ENCODE measurements around the gene ADNP. TPM values are rescaled to one million over a fixed set of nuclear protein-coding genes. Genes with fewer than 3 reads are reported as not detected.

Gene ADNP
- total and polyA plus RNA-seq, 2 experiments from 2014 or later, result 95.0 to 106 TPM

DNA sequence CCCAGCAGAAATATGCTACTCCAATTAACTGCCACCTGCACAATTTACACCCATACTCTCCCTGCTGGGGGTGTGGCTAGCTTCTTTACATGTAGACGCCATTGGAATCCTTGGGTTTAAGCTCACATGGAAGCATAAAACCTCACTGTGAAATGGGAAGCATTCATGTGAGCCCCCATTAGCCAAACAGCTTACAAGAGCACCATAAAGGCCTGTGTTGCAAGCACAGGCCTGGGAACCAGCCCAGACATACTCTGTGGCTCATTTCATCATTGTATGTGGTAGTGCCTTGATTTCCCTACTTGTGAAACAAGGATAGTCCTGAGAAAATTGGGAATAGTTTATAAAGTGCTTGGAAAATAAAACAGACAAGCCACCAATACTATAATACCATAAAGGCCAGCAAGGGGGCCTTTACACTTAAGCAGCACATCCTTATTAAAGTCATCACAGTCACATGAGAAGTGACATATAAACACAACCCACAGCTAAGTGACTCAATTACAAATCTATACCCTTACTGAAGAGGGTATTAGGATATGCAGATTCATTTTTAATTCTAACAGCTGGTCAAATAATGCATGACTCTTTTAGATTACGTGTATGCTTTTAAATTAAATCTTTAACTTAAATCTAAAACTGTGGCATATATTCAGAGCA is 6.8 kb downstream of the ADNP start:
- Histone ChIP-seq H3K4me2 (no peak overlapping the region), H3K27ac (ENCODE audit: low read depth) (0 out of 2 replicates have a peak overlapping the region, but pooled peaks have one; percentile 29), H4K20me1 (replicated peaks; ENCODE audit: insufficient read depth) (peaks cover 93% of the 10 kb centered on the region), H3K27me3 (ENCODE audit: insufficient read depth) (no peaks in the 10 kb centered on the region), H3K9me2 (ENCODE audit: insufficient read depth) (no peaks in the 10 kb centered on the region), H3K36me3 (ENCODE audit: insufficient read depth) (peaks cover 13% of the 10 kb centered on the region; the same call in 1 of the 2 replicates), H3K79me2 (replicated peaks; ENCODE audit: insufficient read depth) (peaks cover 100% of the 10 kb centered on the region), H3K4me1 (ENCODE audit: insufficient read depth) (peaks cover 58% of the 10 kb centered on the region), H3F3A (replicated peaks; ENCODE audit: low read depth) (0 out of 2 replicates have a peak, but pooled peaks cover 4% of the 10 kb centered on the region), H2AFZ (no peak overlapping the region), H3K4me3 (no peak overlapping the region)
- Mint-ChIP-seq H3K27me3 (ENCODE audit: insufficient read depth, low read depth, poor library complexity) (peaks cover 7% of the 10 kb centered on the region), H3K36me3 (ENCODE audit: low read depth) (peaks cover 73% of the 10 kb centered on the region), H3K4me3 (no peak overlapping the region), H3K27ac (no peak overlapping the region), H3K4me1 (peaks cover 72% of the 10 kb centered on the region), H3K9me3 (peaks cover under 1% of the 10 kb centered on the region; the same call in 2 of the 3 replicates)
- ATAC-seq (no peak), DNase-seq (ENCODE audit: low spot score) (no peak)
- TF ChIP-seq CREB1 (CRISPR knock-in tag; IDR thresholded peaks at IDR 0.05; ENCODE audit: low read depth), result no peak
- no peak for TF ChIP-seq JUNB (IDR thresholded peaks at IDR 0.05; ENCODE audit: unreplicated experiment)
- TF ChIP-seq, protein P1, sequence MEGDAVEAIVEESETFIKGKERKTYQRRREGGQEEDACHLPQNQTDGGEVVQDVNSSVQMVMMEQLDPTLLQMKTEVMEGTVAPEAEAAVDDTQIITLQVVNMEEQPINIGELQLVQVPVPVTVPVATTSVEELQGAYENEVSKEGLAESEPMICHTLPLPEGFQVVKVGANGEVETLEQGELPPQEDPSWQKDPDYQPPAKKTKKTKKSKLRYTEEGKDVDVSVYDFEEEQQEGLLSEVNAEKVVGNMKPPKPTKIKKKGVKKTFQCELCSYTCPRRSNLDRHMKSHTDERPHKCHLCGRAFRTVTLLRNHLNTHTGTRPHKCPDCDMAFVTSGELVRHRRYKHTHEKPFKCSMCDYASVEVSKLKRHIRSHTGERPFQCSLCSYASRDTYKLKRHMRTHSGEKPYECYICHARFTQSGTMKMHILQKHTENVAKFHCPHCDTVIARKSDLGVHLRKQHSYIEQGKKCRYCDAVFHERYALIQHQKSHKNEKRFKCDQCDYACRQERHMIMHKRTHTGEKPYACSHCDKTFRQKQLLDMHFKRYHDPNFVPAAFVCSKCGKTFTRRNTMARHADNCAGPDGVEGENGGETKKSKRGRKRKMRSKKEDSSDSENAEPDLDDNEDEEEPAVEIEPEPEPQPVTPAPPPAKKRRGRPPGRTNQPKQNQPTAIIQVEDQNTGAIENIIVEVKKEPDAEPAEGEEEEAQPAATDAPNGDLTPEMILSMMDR (conservative IDR thresholded peaks at IDR 0.05; ENCODE audit: low read depth in 2 of 2), result no peak
- no peak for TF ChIP-seq ZNF114 (CRISPR knock-in tag; IDR thresholded peaks at IDR 0.05)
- TF ChIP-seq, protein P2, sequence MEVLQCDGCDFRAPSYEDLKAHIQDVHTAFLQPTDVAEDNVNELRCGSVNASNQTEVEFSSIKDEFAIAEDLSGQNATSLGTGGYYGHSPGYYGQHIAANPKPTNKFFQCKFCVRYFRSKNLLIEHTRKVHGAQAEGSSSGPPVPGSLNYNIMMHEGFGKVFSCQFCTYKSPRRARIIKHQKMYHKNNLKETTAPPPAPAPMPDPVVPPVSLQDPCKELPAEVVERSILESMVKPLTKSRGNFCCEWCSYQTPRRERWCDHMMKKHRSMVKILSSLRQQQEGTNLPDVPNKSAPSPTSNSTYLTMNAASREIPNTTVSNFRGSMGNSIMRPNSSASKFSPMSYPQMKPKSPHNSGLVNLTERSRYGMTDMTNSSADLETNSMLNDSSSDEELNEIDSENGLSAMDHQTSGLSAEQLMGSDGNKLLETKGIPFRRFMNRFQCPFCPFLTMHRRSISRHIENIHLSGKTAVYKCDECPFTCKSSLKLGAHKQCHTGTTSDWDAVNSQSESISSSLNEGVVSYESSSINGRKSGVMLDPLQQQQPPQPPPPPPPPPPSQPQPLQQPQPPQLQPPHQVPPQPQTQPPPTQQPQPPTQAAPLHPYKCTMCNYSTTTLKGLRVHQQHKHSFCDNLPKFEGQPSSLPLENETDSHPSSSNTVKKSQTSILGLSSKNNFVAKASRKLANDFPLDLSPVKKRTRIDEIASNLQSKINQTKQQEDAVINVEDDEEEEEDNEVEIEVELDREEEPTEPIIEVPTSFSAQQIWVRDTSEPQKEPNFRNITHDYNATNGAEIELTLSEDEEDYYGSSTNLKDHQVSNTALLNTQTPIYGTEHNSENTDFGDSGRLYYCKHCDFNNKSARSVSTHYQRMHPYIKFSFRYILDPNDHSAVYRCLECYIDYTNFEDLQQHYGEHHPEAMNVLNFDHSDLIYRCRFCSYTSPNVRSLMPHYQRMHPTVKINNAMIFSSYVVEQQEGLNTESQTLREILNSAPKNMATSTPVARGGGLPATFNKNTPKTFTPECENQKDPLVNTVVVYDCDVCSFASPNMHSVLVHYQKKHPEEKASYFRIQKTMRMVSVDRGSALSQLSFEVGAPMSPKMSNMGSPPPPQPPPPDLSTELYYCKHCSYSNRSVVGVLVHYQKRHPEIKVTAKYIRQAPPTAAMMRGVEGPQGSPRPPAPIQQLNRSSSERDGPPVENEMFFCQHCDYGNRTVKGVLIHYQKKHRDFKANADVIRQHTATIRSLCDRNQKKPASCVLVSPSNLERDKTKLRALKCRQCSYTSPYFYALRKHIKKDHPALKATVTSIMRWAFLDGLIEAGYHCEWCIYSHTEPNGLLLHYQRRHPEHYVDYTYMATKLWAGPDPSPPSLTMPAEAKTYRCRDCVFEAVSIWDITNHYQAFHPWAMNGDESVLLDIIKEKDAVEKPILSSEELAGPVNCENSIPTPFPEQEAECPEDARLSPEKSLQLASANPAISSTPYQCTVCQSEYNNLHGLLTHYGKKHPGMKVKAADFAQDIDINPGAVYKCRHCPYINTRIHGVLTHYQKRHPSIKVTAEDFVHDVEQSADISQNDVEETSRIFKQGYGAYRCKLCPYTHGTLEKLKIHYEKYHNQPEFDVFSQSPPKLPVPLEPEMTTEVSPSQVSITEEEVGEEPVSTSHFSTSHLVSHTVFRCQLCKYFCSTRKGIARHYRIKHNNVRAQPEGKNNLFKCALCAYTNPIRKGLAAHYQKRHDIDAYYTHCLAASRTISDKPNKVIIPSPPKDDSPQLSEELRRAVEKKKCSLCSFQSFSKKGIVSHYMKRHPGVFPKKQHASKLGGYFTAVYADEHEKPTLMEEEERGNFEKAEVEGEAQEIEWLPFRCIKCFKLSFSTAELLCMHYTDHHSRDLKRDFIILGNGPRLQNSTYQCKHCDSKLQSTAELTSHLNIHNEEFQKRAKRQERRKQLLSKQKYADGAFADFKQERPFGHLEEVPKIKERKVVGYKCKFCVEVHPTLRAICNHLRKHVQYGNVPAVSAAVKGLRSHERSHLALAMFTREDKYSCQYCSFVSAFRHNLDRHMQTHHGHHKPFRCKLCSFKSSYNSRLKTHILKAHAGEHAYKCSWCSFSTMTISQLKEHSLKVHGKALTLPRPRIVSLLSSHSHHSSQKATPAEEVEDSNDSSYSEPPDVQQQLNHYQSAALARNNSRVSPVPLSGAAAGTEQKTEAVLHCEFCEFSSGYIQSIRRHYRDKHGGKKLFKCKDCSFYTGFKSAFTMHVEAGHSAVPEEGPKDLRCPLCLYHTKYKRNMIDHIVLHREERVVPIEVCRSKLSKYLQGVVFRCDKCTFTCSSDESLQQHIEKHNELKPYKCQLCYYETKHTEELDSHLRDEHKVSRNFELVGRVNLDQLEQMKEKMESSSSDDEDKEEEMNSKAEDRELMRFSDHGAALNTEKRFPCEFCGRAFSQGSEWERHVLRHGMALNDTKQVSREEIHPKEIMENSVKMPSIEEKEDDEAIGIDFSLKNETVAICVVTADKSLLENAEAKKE (CRISPR knock-in tag; IDR thresholded peaks at IDR 0.05), result no peak
- TF ChIP-seq NANOG (IDR thresholded peaks at IDR 0.05; ENCODE audit: borderline replicate concordance), result no peak
- no peak for TF ChIP-seq EZH2phosphoT487 (IDR thresholded peaks at IDR 0.05; ENCODE audit: unreplicated experiment)
- TF ChIP-seq, protein P3, sequence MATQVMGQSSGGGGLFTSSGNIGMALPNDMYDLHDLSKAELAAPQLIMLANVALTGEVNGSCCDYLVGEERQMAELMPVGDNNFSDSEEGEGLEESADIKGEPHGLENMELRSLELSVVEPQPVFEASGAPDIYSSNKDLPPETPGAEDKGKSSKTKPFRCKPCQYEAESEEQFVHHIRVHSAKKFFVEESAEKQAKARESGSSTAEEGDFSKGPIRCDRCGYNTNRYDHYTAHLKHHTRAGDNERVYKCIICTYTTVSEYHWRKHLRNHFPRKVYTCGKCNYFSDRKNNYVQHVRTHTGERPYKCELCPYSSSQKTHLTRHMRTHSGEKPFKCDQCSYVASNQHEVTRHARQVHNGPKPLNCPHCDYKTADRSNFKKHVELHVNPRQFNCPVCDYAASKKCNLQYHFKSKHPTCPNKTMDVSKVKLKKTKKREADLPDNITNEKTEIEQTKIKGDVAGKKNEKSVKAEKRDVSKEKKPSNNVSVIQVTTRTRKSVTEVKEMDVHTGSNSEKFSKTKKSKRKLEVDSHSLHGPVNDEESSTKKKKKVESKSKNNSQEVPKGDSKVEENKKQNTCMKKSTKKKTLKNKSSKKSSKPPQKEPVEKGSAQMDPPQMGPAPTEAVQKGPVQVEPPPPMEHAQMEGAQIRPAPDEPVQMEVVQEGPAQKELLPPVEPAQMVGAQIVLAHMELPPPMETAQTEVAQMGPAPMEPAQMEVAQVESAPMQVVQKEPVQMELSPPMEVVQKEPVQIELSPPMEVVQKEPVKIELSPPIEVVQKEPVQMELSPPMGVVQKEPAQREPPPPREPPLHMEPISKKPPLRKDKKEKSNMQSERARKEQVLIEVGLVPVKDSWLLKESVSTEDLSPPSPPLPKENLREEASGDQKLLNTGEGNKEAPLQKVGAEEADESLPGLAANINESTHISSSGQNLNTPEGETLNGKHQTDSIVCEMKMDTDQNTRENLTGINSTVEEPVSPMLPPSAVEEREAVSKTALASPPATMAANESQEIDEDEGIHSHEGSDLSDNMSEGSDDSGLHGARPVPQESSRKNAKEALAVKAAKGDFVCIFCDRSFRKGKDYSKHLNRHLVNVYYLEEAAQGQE (IDR thresholded peaks at IDR 0.05; ENCODE audit: unreplicated experiment), result no peak
- TF ChIP-seq STAT1 (IDR thresholded peaks at IDR 0.05; ENCODE audit: unreplicated experiment), result no peak
- no peak for TF ChIP-seq POLR2AphosphoS5 (IDR thresholded peaks at IDR 0.05; ENCODE audit: low read depth)
- no peak for TF ChIP-seq EZH2 (IDR thresholded peaks at IDR 0.05; ENCODE audit: low read depth, unreplicated experiment)
- TF ChIP-seq, protein P4, sequence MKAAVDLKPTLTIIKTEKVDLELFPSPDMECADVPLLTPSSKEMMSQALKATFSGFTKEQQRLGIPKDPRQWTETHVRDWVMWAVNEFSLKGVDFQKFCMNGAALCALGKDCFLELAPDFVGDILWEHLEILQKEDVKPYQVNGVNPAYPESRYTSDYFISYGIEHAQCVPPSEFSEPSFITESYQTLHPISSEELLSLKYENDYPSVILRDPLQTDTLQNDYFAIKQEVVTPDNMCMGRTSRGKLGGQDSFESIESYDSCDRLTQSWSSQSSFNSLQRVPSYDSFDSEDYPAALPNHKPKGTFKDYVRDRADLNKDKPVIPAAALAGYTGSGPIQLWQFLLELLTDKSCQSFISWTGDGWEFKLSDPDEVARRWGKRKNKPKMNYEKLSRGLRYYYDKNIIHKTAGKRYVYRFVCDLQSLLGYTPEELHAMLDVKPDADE (IDR thresholded peaks at IDR 0.05), result no peak
- no peak for TF ChIP-seq ZNF331 (CRISPR knock-in tag; IDR thresholded peaks at IDR 0.05; ENCODE audit: low read depth)
